Measurements from ENCODE around the gene KNG1. TPM values are rescaled to one million over a fixed set of nuclear protein-coding genes. Genes with fewer than 3 reads are reported as not detected.

KNG1 gene
- total and polyA plus RNA-seq, 7 donors = 0.16 to 0.26 TPM; not detected in 5

DNA sequence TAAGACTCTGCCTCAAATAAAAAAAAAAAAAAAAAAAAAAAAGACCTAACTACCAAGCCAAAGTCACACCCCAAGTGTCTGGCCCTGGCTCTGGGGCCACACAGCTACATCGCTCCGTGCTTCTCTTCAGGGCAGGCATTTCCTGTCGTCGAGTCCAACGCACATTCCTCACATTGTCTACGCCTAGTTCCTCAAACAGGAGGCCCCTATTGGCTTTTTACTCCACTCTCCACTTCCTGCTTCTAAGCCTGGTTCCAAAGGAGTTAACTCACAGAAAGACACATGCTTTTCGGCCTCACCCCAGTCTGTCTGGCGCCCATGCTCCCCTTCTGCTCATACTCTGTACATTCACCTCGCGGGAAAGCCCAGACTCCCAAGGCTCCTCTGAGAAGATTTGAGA lies 28.8 kb downstream of the KNG1 start:
- Histone ChIP-seq H3K27ac (no peak overlapping the region), H3K27me3 (ENCODE audit: insufficient read depth in 3 of 3, low read length in 2 of 3) (no peaks in the 10 kb centered on the region), H3K9me3 (no peaks in the 10 kb centered on the region), H3K36me3 (ENCODE audit: insufficient read depth in 1 of 2, low read depth in 1 of 2) (no peaks in the 10 kb centered on the region), H3K4me1 (no peaks in the 10 kb centered on the region), H3K4me3 (no peak overlapping the region)
- DNase-seq (no peak), ATAC-seq (peak in 1 of 4 donors; percentile 37)
- TF ChIP-seq, protein P1, sequence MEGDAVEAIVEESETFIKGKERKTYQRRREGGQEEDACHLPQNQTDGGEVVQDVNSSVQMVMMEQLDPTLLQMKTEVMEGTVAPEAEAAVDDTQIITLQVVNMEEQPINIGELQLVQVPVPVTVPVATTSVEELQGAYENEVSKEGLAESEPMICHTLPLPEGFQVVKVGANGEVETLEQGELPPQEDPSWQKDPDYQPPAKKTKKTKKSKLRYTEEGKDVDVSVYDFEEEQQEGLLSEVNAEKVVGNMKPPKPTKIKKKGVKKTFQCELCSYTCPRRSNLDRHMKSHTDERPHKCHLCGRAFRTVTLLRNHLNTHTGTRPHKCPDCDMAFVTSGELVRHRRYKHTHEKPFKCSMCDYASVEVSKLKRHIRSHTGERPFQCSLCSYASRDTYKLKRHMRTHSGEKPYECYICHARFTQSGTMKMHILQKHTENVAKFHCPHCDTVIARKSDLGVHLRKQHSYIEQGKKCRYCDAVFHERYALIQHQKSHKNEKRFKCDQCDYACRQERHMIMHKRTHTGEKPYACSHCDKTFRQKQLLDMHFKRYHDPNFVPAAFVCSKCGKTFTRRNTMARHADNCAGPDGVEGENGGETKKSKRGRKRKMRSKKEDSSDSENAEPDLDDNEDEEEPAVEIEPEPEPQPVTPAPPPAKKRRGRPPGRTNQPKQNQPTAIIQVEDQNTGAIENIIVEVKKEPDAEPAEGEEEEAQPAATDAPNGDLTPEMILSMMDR (IDR thresholded peaks at IDR 0.05) = no peak
- WGBS, 3 donors = 22 to 31% (median 31%) methylated on average over 9 to 10 of the region's 10 CpGs
- intact Hi-C loops (cut with DNase I) = no loop called here

DNA sequence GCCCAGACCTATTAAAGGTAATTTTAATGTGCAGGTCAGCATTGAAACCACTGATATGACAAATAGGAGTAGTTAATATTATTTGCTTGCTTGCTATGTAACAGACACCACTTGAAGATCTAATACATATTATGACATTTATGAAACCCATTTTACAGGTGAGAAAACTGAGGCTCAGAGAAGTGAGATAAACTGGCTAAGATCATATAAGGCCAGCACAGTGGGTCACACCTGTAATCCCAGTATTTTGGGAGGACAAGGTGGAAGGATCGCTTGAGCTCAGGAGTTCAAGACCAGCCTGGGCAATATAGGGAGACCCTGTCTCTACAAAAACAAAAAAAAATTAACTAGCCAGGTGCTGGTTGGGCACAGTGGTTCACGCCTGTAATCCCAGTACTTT lies 33.2 kb downstream of the KNG1 start:
- H3K4me3 ChIP-seq = no peak overlapping the region
- H3K27ac ChIP-seq = no peak overlapping the region
- ATAC-seq = no peak
- H3K36me3 ChIP-seq (ENCODE audit: insufficient read depth in 1 of 2, low read depth in 1 of 2) = no peaks in the 10 kb centered on the region
- TF ChIP-seq, protein P1 (IDR thresholded peaks at IDR 0.05) = no peak
- 94 to 100% (median 97%) methylated on average over 2 of the region's 2 CpGs for WGBS, 3 donors
- no peaks in the 10 kb centered on the region for H3K27me3 ChIP-seq (ENCODE audit: insufficient read depth in 3 of 3, low read length in 2 of 3)
- DNase-seq = no peak
- no peaks in the 10 kb centered on the region for H3K4me1 ChIP-seq
- intact Hi-C loops (cut with DNase I) = no loop called here
- H3K9me3 ChIP-seq = no peaks in the 10 kb centered on the region

DNA sequence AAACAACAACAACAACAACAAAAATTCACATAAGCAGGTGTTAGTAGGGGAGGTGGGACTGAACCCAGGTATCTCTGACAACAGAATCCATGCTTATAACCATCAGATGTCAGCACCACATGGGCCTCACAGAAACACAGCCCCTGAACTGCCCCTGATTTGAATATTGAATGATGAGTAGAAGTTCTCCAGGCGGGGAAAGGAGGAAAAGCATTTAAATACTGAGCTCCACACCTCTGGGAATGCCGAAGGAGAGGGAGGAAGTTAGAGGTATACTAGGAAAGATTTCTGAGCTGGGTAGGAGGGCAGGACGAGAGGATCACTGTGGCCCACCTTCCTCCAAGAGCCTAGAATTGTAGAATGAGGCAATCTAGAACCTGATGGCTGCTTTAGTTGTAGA lies 34.3 kb downstream of the KNG1 start:
- intact Hi-C loops (cut with DNase I) = no loop called here
- no peak for ATAC-seq

DNA sequence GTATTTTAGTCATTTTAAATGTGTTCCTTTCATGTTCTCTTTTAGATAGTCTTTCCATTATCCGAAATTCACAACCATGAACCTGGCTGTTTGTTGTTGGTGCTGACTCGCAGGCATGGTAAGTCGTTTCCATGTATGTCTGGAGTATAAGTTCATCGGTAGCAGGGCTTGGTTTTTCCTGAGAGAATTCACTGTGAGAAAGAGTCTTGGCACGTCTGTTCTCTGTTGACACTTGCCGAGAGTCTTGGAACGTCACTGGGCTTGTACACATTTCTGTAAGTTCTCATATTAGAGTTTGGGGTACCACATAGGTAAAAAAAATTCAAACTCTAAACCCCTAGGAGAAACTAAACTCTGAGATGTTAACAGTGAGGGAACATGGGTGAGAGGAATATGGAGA lies 36.8 kb downstream of the KNG1 start:
- Histone ChIP-seq H3K27me3 (ENCODE audit: insufficient read depth in 3 of 3, low read length in 2 of 3) (peaks cover 0 to 1% (median 0%) of the 10 kb centered on the region in 3 donors), H3K27ac (no peak overlapping the region), H3K4me3 (no peak overlapping the region), H3K4me1 (no peaks in the 10 kb centered on the region), H3K36me3 (ENCODE audit: insufficient read depth in 1 of 2, low read depth in 1 of 2) (no peaks in the 10 kb centered on the region), H3K9me3 (no peaks in the 10 kb centered on the region)
- intact Hi-C loops (cut with DNase I) = no loop called here
- ATAC-seq (no peak), DNase-seq (no peak)
- 73 to 81% (median 78%) methylated on average over 7 of the region's 7 CpGs for WGBS, 3 donors
- TF ChIP-seq, protein P1 (IDR thresholded peaks at IDR 0.05) = no peak

More for the DNA sequence above, 34.3 kb downstream of the KNG1 start:
- Histone ChIP-seq H3K4me1 (no peaks in the 10 kb centered on the region), H3K36me3 (ENCODE audit: insufficient read depth in 1 of 2, low read depth in 1 of 2) (no peaks in the 10 kb centered on the region), H3K9me3 (no peaks in the 10 kb centered on the region), H3K4me3 (no peak overlapping the region), H3K27ac (no peak overlapping the region), H3K27me3 (ENCODE audit: insufficient read depth in 3 of 3, low read length in 2 of 3) (no peaks in the 10 kb centered on the region)
- 53 to 69% (median 57%) methylated on average over 3 of the region's 3 CpGs for WGBS, 3 donors
- TF ChIP-seq, protein P1 (IDR thresholded peaks at IDR 0.05) = no peak
- no peak for DNase-seq

DNA sequence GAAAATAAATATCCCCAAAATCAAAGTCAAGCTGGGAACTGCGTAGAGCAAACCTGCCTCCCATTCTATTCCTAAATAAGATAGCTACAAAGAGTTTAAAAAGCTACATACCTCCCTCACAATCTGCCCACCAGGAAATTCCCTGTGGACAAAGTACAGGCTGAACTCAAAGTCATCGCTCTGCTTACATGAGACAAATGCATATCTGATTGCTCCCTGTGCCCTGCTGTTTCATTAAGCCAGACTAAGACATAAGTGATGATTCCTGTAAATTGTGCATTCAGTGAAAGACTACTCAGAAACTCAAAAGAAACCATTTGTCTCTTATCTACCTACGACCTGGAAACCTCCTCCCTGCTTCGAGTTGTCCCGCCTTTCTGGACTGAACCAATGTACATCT lies 37.7 kb downstream of the KNG1 start:
- no peaks in the 10 kb centered on the region for H3K36me3 ChIP-seq (ENCODE audit: insufficient read depth in 1 of 2, low read depth in 1 of 2)
- H3K4me1 ChIP-seq = no peaks in the 10 kb centered on the region
- no peak overlapping the region for H3K27ac ChIP-seq
- TF ChIP-seq, protein P1 (IDR thresholded peaks at IDR 0.05) = no peak
- no peaks in the 10 kb centered on the region for H3K9me3 ChIP-seq
- no peak overlapping the region for H3K4me3 ChIP-seq
- WGBS, 3 donors = 86 to 87% (median 86%) methylated on average over 5 of the region's 5 CpGs
- DNase-seq (no peak), ATAC-seq (no peak)
- intact Hi-C loops (cut with DNase I) = no loop called here
- peaks cover 0 to 1% (median 0%) of the 10 kb centered on the region in 3 donors for H3K27me3 ChIP-seq (ENCODE audit: insufficient read depth in 3 of 3, low read length in 2 of 3)

Data from psoas muscle (tissue), 8 donors.